Heart right ventricle (tissue), 16 donors: Measurements from ENCODE around the gene MFAP2. TPM values are rescaled to one million over a fixed set of nuclear protein-coding genes. Genes with fewer than 3 reads are reported as not detected.

Experiments used
- ATAC-seq, 8 donors: fragments of 200-7000 bp; cut with Tn5 transposase; one replicate each; pipeline ENCODE4 v1.9.1; 2020; ENCODE audit warnings: mild to moderate bottlenecking in 8 of 8, moderate library complexity in 8 of 8, moderate number of reproducible peaks in 1 of 8
- DNase-seq, 2 donors: peaks; one replicate each; pipeline ENCODE4 v3.0.0-alpha.2; 2020
- H3K27ac ChIP-seq, 10 donors: fragments of 200-600 bp; sonication (generic) in 2 of 10; one replicate each; pipeline versions ENCODE4 v1.5.0 to v1.8.0; 2020 to 2022; ENCODE audit warnings: mild to moderate bottlenecking in 3 of 10
- H3K27me3 ChIP-seq, 7 donors: fragments of 200-600 bp; one replicate each; pipeline ENCODE4 v1.8.0; 2021 to 2022; ENCODE audit warnings: mild to moderate bottlenecking in 2 of 7
- H3K36me3 ChIP-seq, 9 donors: fragments of 200-600 bp; sonication (generic) in 1 of 9; one replicate each; pipeline versions ENCODE4 v1.5.0 to v1.8.0; 2020 to 2022; ENCODE audit warnings: mild to moderate bottlenecking in 2 of 9
- H3K4me1 ChIP-seq, 9 donors: fragments of 200-600 bp; sonication (generic) in 1 of 9; one replicate each; pipeline versions ENCODE4 v1.5.0 to v1.8.0; 2020 to 2022; ENCODE audit warnings: mild to moderate bottlenecking in 4 of 9
- H3K4me3 ChIP-seq, 10 donors: fragments of 200-600 bp; sonication (generic) in 2 of 10; one replicate each; pipeline versions ENCODE4 v1.5.0 to v1.8.0; 2020 to 2022; ENCODE audit warnings: mild to moderate bottlenecking in 7 of 10, moderate library complexity in 2 of 10
- H3K9me3 ChIP-seq, 11 donors: fragments of 200-600 bp in 10 of 11; sonication (generic) in 2 of 11; one replicate each; pipeline versions ENCODE4 v1.5.0 to v1.8.0; 2013 to 2022; ENCODE audit warnings: mild to moderate bottlenecking in 2 of 11, control low read depth in 1 of 11, moderate library complexity in 1 of 11
- CTCF ChIP-seq, 9 donors: fragments of 200-600 bp; sonication (generic) in 2 of 9; IDR thresholded peaks; one replicate each; pipeline versions ENCODE4 v1.5.0 to v1.8.0; 2021 to 2022; ENCODE audit warnings: antibody characterized with exemption in 9 of 9, mild to moderate bottlenecking in 5 of 9, moderate library complexity in 1 of 9
- WGBS, 2 donors: extraction: QIAGEN DNeasy Blood & Tissue Kit; methylation state at CpG; one replicate each; pipeline ENCODE4 v1.1.7; 2013; ENCODE audit warnings: inconsistent platforms in 1 of 2; 5-methylcytosine and 5-hydroxymethylcytosine counted together
- intact Hi-C, 10 donors: fragments of 100-400 bp; cut with DNase I; formaldehyde crosslinking; loops; one replicate each; pipeline versions ENCODE4 v1.11.1 to v1.14.2; 2022
- polyA plus RNA-seq, 2 donors: library from polyadenylated mRNA; stranded (reverse); fragments of 200-250 nt; gene quantifications; one replicate each; pipeline ENCODE4 v1.2.3, GENCODE V29; 2013
- total RNA-seq, 10 donors: library from RNA; stranded (reverse); fragmentation: NEBNext Ultra II Directional in 3 of 10; extraction: Animal tissue kit (Norgen Biotek cat#: 25700) in 3 of 10; gene quantifications; one replicate each; pipeline versions ENCODE4 v1.2.1 to v1.2.4, GENCODE V29; 2021 to 2023
- donor health status: Arrhythmogenic right ventricular cardiomyopathy.
- donor health status: ischemic (EF 13 %, LVEDD 7.1; RV severe dilation, severe dysfunction).
- donor health status: healthy with polysubstance abuse.
- donor health status: DM: no; HTN: yes; CAD: no.
- donor health status: DM: no; HTN: no; CAD: no.
- donor health status: ischemic (EF 25% LVEDD 6.9; RV normal size, moderate dysfunction).
- donor health status: ischemic (EF 25% LVEDD 5.7; RV mildly dilated, moderate dysfunction).
- donor health status: healthy.
- donor health status: DM: yes; HTN: yes; CAD: no.
- donor health status: Ischemic cardiomyopathy.
- donor health status: ischemic (EF 35%, LVEDD 5.7; RV mildly dilated, moderate dysfunction).
- donor health status: nonischemic (EF 11% LVEDD 7.7; RV severe dilation, severe dysfunction).
- donor health status: DM: yes; HTN: yes; CAD: no.
- donor health status: PGD.
- donor health status: ischemic (EF 29% LVEDD 5.4; RV normal size, mild dysfunction).
- donor health status: nonischemic (EF 23%, LVEDD 6.1; RV moderate dilation, normal function).

MFAP2 gene
- total and polyA plus RNA-seq, 12 donors, result 1.3 to 10.5 (median 2.5) TPM

DNA sequence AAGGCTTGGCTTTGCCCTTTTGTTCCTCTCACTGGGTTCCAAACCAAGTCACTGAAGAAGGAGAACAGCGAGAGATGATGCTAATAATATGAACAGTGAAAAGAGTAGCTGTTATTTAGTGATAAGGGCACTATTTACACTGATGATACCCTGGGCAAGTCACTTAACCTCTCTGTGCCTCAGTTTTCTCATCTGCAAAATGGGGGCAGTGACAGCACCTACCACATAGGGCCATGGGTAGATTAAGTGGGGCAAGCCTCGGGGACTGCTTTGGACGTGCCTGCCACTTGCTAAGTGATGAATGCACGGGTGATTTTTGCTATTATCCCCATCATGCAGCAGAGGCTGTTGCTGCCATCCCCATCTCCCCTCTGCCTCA lies 22.1 kb upstream of the MFAP2 start:
- Histone ChIP-seq H3K4me3 (no peak overlapping the region), H3K27me3 (no peaks in the 10 kb centered on the region), H3K27ac (no peak overlapping the region), H3K9me3 (no peaks in the 10 kb centered on the region), H3K4me1 (no peaks in the 10 kb centered on the region), H3K36me3 (peaks cover 0 to 90% (median 16%) of the 10 kb centered on the region in 9 donors)
- no peak for DNase-seq
- 95 to 97% methylated on average over 4 of the region's 4 CpGs for WGBS, 2 donors
- no peak for ATAC-seq
- no peak for TF ChIP-seq CTCF (IDR thresholded peaks at IDR 0.05)
- intact Hi-C loops, result no loop called here

DNA sequence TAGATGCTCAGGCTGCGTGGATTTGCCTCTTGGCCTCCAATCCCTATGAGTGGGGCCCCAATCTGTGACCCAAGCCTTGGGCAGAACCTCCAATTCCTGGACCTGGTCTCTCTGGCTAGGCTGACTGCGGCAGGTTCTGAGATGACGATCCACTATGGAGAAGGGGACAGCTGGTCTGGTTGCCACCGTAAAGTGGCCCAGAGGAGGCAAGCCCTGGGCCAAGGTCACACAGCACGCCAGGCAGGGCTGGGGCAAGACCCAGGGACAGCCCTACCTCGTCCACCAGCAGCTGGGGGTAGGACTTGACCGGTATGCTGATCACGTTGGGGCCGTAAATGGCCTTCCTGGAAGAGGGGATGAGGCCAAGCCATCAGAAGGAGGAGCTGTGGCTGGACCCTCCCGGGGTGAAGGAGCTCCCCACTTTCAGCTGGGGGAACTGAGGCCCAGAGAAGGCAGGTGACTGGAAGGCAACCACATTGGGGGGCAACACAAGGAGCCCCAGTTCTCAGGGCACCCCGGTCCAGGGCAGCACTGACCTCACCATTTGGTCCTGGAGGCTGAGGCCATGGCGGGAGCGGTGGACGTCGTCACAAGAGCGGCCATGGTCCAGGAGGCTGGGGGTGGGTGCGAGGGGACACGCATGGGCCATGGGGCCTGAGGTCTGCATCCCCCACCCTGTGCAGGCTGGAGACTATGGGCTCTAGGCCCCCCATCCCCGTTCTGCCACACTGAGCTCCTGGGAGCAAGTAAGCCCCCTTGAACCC lies 21.5 kb upstream of the MFAP2 start:
- ATAC-seq, result peak in 1 of 8 donors; percentile 6
- H3K4me3 ChIP-seq, result no peak overlapping the region
- H3K9me3 ChIP-seq, result no peaks in the 10 kb centered on the region
- no peaks in the 10 kb centered on the region for H3K27me3 ChIP-seq
- peaks cover 0 to 96% (median 16%) of the 10 kb centered on the region in 9 donors for H3K36me3 ChIP-seq
- no peak overlapping the region for H3K27ac ChIP-seq
- intact Hi-C loops, result no loop called here
- no peak for DNase-seq
- H3K4me1 ChIP-seq, result no peaks in the 10 kb centered on the region
- 94 to 95% methylated on average over 19 of the region's 19 CpGs for WGBS, 2 donors
- no peak for TF ChIP-seq CTCF (IDR thresholded peaks at IDR 0.05)

DNA sequence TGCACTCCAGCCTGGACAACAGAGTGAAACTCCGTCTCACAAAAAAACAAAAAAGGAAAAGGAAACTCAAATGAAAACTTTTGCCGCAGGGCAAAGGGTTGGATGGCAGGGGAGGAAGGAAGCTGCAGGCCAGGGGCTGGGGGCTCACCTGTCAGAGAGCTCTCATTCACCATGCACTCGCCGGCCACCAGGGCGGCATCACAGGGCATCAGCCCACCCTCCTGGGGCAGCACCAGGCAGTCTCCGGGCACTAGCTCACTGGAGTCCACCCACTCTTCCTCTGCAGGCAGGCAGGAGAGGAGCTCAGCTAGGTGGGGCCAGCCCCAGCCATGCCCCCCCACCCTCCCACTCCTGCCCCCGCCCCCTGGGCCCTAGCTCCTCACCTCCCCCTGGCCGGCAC lies 19.4 kb upstream of the MFAP2 start:
- intact Hi-C loops, result no loop called here
- no peaks in the 10 kb centered on the region for H3K4me1 ChIP-seq
- no peak for TF ChIP-seq CTCF (IDR thresholded peaks at IDR 0.05)
- no peak for ATAC-seq
- no peaks in the 10 kb centered on the region for H3K27me3 ChIP-seq
- H3K36me3 ChIP-seq, result peaks cover 0 to 99% (median 16%) of the 10 kb centered on the region in 9 donors
- H3K4me3 ChIP-seq, result no peak overlapping the region
- H3K9me3 ChIP-seq, result no peaks in the 10 kb centered on the region
- no peak overlapping the region for H3K27ac ChIP-seq
- DNase-seq, result no peak
- 91 to 92% methylated on average over 8 of the region's 8 CpGs for WGBS, 2 donors

GRCh38 chr1:16998589-16998988 lies 18.2 kb upstream of the MFAP2 start:
- Histone ChIP-seq H3K9me3 (no peaks in the 10 kb centered on the region), H3K36me3 (peaks cover 0 to 99% (median 7%) of the 10 kb centered on the region in 9 donors), H3K27me3 (no peaks in the 10 kb centered on the region), H3K27ac (no peak overlapping the region), H3K4me3 (no peak overlapping the region), H3K4me1 (no peaks in the 10 kb centered on the region)
- no peak for TF ChIP-seq CTCF (IDR thresholded peaks at IDR 0.05)
- 82% methylated on average over 10 of the region's 10 CpGs for WGBS, 2 donors
- intact Hi-C loops, result no loop called here
- DNase-seq (no peak), ATAC-seq (no peak)
